H1 (cell line): ENCODE results near the gene CMTM3. TPM values are rescaled to one million over a fixed set of nuclear protein-coding genes. Genes with fewer than 3 reads are reported as not detected.
"Not testable (repeated sequence)": the region's sequence is repeated elsewhere in the genome, so short reads cannot be mapped to it uniquely, and the experiment has no call there.

Experiments
- CTCF ChIA-PET: fragments of 300-600 bp; sonication (Branson Sonifier 250); formaldehyde crosslinking; loops from one replicate; lab custom pipeline; 2021; ENCODE audit not compliant: partially characterized antibody; lab: Charles Lee
- POLR2A ChIA-PET: fragments of 300-600 bp; sonication (Branson Sonifier 250); formaldehyde crosslinking; loops from one replicate; lab custom pipeline; 2021; ENCODE audit warnings: inconsistent platforms; ENCODE audit not compliant: partially characterized antibody; lab: Charles Lee
- DNase-seq, 2 experiments: peaks; one replicate each; pipeline versions ENCODE4 v3.0.0 to v3.0.0-alpha.2; 2010 to 2022; ENCODE audit warnings: low spot score in 2 of 2, low read depth in 1 of 2, mixed read lengths in 1 of 2
- FAIRE-seq: peaks from 2 replicates; lab custom pipeline; 2011; peaks lifted over from hg19 to GRCh38; lab: Jason Lieb, UNC
- H2AFZ ChIP-seq: 2 replicates; pipeline ENCODE4 v1.8.1; 2012; ENCODE audit warnings: low read length, inconsistent platforms
- H2AK5ac ChIP-seq: 2 replicates; pipeline ENCODE4 v1.6.1; 2013; ENCODE audit warnings: low read depth, low read length
- H2BK120ac ChIP-seq: replicated peaks from 2 replicates; pipeline ENCODE3; 2013; ENCODE audit warnings: low read depth, low read length, inconsistent platforms
- H2BK12ac ChIP-seq: 2 replicates; pipeline ENCODE4 v1.6.1; 2013; ENCODE audit warnings: low read depth, low read length
- H2BK15ac ChIP-seq: 2 replicates; pipeline ENCODE4 v1.6.1; 2013; ENCODE audit warnings: low read length
- H2BK20ac ChIP-seq: 2 replicates; pipeline ENCODE4 v1.6.1; 2013; ENCODE audit warnings: low read length
- H2BK5ac ChIP-seq: 2 replicates; pipeline ENCODE4 v1.6.1; 2013; ENCODE audit warnings: low read depth, low read length
- H3K14ac ChIP-seq: 2 replicates; pipeline ENCODE4 v1.6.1; 2013; ENCODE audit warnings: inconsistent platforms; ENCODE audit not compliant: insufficient read length
- H3K18ac ChIP-seq: 2 replicates; pipeline ENCODE4 v1.6.1; 2013; ENCODE audit warnings: low read length; ENCODE audit errors: extremely low read depth
- H3K23ac ChIP-seq: 2 replicates; pipeline ENCODE4 v1.6.1; 2013; ENCODE audit warnings: inconsistent platforms; ENCODE audit not compliant: insufficient read length
- H3K23me2 ChIP-seq: 2 replicates; pipeline ENCODE4 v1.6.1; 2013; ENCODE audit warnings: low read depth, low read length
- H3K27ac ChIP-seq: 2 replicates; pipeline ENCODE4 v1.6.1; 2011; ENCODE audit warnings: low read depth, low read length, inconsistent platforms
- H3K27me3 ChIP-seq, 4 experiments: replicated peaks in 1 of 4; 1 replicate in 1 of 4; 2 replicates in 3 of 4; pipeline versions ENCODE4 v1.6.1 to v1.8.1; 2011 to 2013; ENCODE audit warnings: low read length in 3 of 4, mild to moderate bottlenecking in 3 of 4, inconsistent platforms in 2 of 4, mixed read lengths in 2 of 4, moderate library complexity in 1 of 4; ENCODE audit not compliant: control insufficient read depth in 3 of 4, insufficient read depth in 3 of 4; ENCODE audit errors: extremely low read depth in 1 of 4
- H3K36me3 ChIP-seq, 4 experiments: 2 replicates each; pipeline versions ENCODE4 v1.6.1 to v1.8.1; 2011 to 2013; ENCODE audit warnings: mild to moderate bottlenecking in 4 of 4, low read length in 3 of 4, moderate library complexity in 2 of 4, control low read depth in 1 of 4, inconsistent platforms in 1 of 4; ENCODE audit not compliant: insufficient read depth in 4 of 4, control insufficient read depth in 2 of 4
- H3K4ac ChIP-seq: replicated peaks from 2 replicates; pipeline ENCODE3; 2013; ENCODE audit warnings: low read length, low read depth, mixed read lengths, inconsistent platforms; ENCODE audit not compliant: insufficient read length
- H3K4me1 ChIP-seq, 4 experiments: replicated peaks in 1 of 4; 1 replicate in 1 of 4; 2 replicates in 3 of 4; pipeline versions ENCODE4 v1.6.1 to v1.8.1; 2011 to 2013; ENCODE audit warnings: low read length in 3 of 4, inconsistent platforms in 2 of 4, mixed read lengths in 1 of 4; ENCODE audit not compliant: insufficient read depth in 4 of 4, control insufficient read depth in 3 of 4
- H3K4me2 ChIP-seq, 2 experiments: 2 replicates each; pipeline versions ENCODE4 v1.6.1 to v1.8.1; 2011 to 2013; ENCODE audit warnings: low read depth in 2 of 2, low read length in 2 of 2, control low read depth in 1 of 2, inconsistent platforms in 1 of 2, mild to moderate bottlenecking in 1 of 2; ENCODE audit not compliant: insufficient read depth in 1 of 2
- H3K4me3 ChIP-seq, 4 experiments: fragments of 200-600, 300-600 bp in 1 of 4; sonication (generic), shearing (Covaris generic), sonication (Bioruptor Twin) in 1 of 4; 2 replicates each; pipeline versions ENCODE4 v1.5.1 to v1.8.1; 2011 to 2016; ENCODE audit warnings: low read length in 4 of 4, low read depth in 3 of 4, control low read depth in 2 of 4, inconsistent platforms in 2 of 4, mild to moderate bottlenecking in 2 of 4, mixed read lengths in 1 of 4, moderate library complexity in 1 of 4; ENCODE audit not compliant: insufficient read depth in 2 of 4; ENCODE audit errors: extremely low read depth in 1 of 4
- H3K56ac ChIP-seq: replicated peaks from 2 replicates; pipeline ENCODE3; 2013; ENCODE audit warnings: low read depth, mild to moderate bottlenecking, mixed read lengths, low read length, inconsistent platforms; ENCODE audit not compliant: insufficient read length
- H3K79me1 ChIP-seq: 2 replicates; pipeline ENCODE4 v1.6.1; 2013; ENCODE audit warnings: low read depth, low read length, control low read depth
- H3K79me2 ChIP-seq, 2 experiments: 2 replicates each; pipeline versions ENCODE4 v1.6.1 to v1.8.1; 2012 to 2013; ENCODE audit warnings: low read length in 2 of 2, mild to moderate bottlenecking in 2 of 2, inconsistent platforms in 1 of 2; ENCODE audit not compliant: insufficient read depth in 2 of 2, control insufficient read depth in 1 of 2
- H3K9ac ChIP-seq, 4 experiments: replicated peaks in 1 of 4; 1 replicate in 1 of 4; 2 replicates in 3 of 4; pipeline versions ENCODE4 v1.6.1 to v1.8.1; 2011 to 2013; ENCODE audit warnings: low read depth in 3 of 4, low read length in 3 of 4, control low read depth in 2 of 4, mild to moderate bottlenecking in 2 of 4, moderate library complexity in 2 of 4, inconsistent platforms in 1 of 4; ENCODE audit errors: extremely low read depth in 1 of 4
- H3K9me3 ChIP-seq, 2 experiments: 2 replicates each; pipeline versions ENCODE4 v1.6.1 to v1.8.1; 2012 to 2013; ENCODE audit warnings: mild to moderate bottlenecking in 2 of 2, moderate library complexity in 2 of 2, control low read depth in 1 of 2, inconsistent platforms in 1 of 2, low read depth in 1 of 2, low read length in 1 of 2, mixed read lengths in 1 of 2; ENCODE audit not compliant: insufficient read depth in 2 of 2
- H4K20me1 ChIP-seq, 2 experiments: replicated peaks in 1 of 2; 2 replicates each; pipeline versions ENCODE3 to v1.8.1; 2011 to 2013; ENCODE audit warnings: inconsistent platforms in 2 of 2, low read length in 2 of 2, mild to moderate bottlenecking in 1 of 2; ENCODE audit not compliant: insufficient read depth in 2 of 2, control insufficient read depth in 1 of 2
- H4K5ac ChIP-seq: 2 replicates; pipeline ENCODE4 v1.6.1; 2013; ENCODE audit warnings: low read length, low read depth, mixed read lengths, inconsistent platforms; ENCODE audit not compliant: insufficient read length
- H4K8ac ChIP-seq: 2 replicates; pipeline ENCODE4 v1.8.0; 2013; ENCODE audit warnings: mild to moderate bottlenecking, moderate library complexity, low read length, inconsistent platforms; ENCODE audit not compliant: insufficient read depth; ENCODE audit errors: extremely low read depth
- H4K91ac ChIP-seq: replicated peaks from 2 replicates; pipeline ENCODE3; 2013; ENCODE audit warnings: low read length, mixed read lengths, inconsistent platforms; ENCODE audit not compliant: insufficient read length
- WGBS, 2 experiments: shearing (Covaris generic) in 1 of 2; methylation state at CpG; one replicate each; pipeline versions ENCODE4 v1.1.6 to v1.1.7; 2013 to 2015; ENCODE audit warnings: low lambda C conversion rate in 2 of 2, mixed read lengths in 2 of 2, inconsistent platforms in 1 of 2, low coverage in 1 of 2, missing lambda C conversion rate in 1 of 2; ENCODE audit not compliant: insufficient replicate concordance in 2 of 2, insufficient coverage in 1 of 2, insufficient read length in 1 of 2; ENCODE audit errors: extremely low coverage in 1 of 2, missing lambda C conversion rate in 1 of 2; 5-methylcytosine and 5-hydroxymethylcytosine counted together
- polyA plus RNA-seq, 7 experiments: library from polyadenylated mRNA; depleted of rRNA in 3 of 7; stranded (reverse) in 5 of 7; unstranded in 2 of 7; fragments of >200 nt in 5 of 7; fragments of 200-250 nt in 2 of 7; gene quantifications; 1 replicate in 5 of 7; 2 replicates in 1 of 7; 4 replicates in 1 of 7; pipeline versions ENCODE4 v1.2.1 to v1.2.3, GENCODE V29; 2011 to 2013; ENCODE audit warnings: missing spikeins in 2 of 7, mixed read lengths in 2 of 7
- total RNA-seq: library from RNA; stranded (reverse); fragmentation: NEBNext Ultra II Directional; extraction: Animal tissue kit (Norgen Biotek cat#: 25700); gene quantifications from 2 replicates; pipeline ENCODE4 v1.2.1, GENCODE V29; 2021

Gene CMTM3
- total and polyA plus RNA-seq, 2 of the 8 experiments (the other 6 are each of a cell fraction or from before 2014, with no cell fraction given): 24.7 to 24.8 TPM

GRCh38 chr16:66567270-66567669 lies 37.2 kb upstream of the CMTM3 start:
- H3K4me1 ChIP-seq, H3K23ac ChIP-seq, H2AFZ ChIP-seq, H3K9me3 ChIP-seq, H3K4me2 ChIP-seq, H3K4me3 ChIP-seq, H3K79me1 ChIP-seq, H4K20me1 ChIP-seq, H3K14ac ChIP-seq, H4K8ac ChIP-seq, H2BK20ac ChIP-seq, POLR2A ChIA-PET, H2AK5ac ChIP-seq, CTCF ChIA-PET, H4K5ac ChIP-seq, H3K56ac ChIP-seq, H3K9ac ChIP-seq, H2BK120ac ChIP-seq, H2BK15ac ChIP-seq, H2BK12ac ChIP-seq, FAIRE-seq, H2BK5ac ChIP-seq, H3K4ac ChIP-seq, H3K27me3 ChIP-seq, H3K79me2 ChIP-seq, H3K23me2 ChIP-seq, DNase-seq, H3K18ac ChIP-seq, H3K27ac ChIP-seq, H3K36me3 ChIP-seq, H4K91ac ChIP-seq: not testable (repeated sequence)
- WGBS, 2 experiments: 92% methylated on average over 3 of the region's 3 CpGs; no CpG with 5 or more reads in 1 of the 2 experiments
